Limb (tissue), 2 donors: Measurements from ENCODE around the gene HERPUD2.
"Not testable (repeated sequence)": the region's sequence is repeated elsewhere in the genome, so short reads cannot be mapped to it uniquely, and the experiment has no call there.

Experiments
- DNase-seq, 2 donors: peaks; one replicate each; pipeline ENCODE4 v3.0.0-alpha.2; 2016; ENCODE audit errors: extremely low spot score in 2 of 2

Gene HERPUD2

DNA sequence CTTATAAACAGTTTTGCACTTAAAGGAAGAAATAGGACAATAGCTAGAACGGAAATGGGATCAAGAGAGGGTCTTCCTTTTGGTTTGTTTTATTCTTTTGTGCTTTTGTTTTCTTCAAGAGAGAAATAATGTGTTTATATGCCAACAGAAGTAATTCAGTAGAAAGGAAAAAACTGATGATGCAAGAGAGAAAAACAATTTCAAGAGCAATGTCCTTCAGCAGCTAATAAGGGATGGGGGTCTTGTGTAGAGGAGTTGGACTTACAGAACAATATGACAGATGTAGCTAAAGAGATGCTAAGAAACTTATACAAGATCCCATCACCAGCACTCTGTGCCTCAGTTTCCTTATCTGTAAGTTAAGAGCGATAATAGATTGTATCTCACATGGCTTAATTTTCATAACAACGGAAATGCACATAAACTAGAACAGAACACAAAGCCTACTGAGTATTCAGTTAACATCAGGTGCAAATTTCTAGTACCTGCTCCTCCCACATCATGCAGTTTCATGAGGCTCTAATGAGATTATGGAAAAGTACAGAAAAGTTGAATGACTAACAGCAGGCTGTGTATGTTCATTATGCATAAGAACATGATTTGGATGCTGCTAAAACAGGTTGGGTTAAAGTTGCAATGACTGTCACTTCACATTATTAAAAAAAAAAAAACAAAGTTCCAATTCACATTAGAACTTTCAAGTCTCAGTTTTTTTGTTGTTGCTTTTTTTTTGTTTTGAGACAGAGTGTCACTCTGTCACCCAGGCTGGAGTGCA lies 17.2 kb downstream of the HERPUD2 start:
- DNase-seq, result no peak

DNA sequence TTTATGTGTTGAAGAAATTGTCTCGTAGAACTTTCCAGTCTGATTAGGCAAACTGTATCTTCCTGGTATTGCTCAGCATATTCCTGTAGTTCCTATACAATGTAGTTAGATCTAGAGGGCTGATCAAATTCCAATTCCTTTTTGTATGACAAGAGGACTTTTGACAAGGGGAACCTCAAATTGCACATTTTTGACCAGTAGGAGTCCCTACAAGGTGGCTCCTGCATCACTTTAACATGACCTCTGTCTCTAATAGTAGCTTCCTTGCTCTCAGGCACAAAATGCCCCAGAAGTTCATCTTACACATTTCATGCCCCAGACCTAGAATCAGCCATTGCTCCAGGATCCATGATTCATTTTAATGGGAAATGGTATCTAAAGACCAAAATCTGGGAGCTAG lies 18.7 kb downstream of the HERPUD2 start:
- DNase-seq, result no peak

DNA sequence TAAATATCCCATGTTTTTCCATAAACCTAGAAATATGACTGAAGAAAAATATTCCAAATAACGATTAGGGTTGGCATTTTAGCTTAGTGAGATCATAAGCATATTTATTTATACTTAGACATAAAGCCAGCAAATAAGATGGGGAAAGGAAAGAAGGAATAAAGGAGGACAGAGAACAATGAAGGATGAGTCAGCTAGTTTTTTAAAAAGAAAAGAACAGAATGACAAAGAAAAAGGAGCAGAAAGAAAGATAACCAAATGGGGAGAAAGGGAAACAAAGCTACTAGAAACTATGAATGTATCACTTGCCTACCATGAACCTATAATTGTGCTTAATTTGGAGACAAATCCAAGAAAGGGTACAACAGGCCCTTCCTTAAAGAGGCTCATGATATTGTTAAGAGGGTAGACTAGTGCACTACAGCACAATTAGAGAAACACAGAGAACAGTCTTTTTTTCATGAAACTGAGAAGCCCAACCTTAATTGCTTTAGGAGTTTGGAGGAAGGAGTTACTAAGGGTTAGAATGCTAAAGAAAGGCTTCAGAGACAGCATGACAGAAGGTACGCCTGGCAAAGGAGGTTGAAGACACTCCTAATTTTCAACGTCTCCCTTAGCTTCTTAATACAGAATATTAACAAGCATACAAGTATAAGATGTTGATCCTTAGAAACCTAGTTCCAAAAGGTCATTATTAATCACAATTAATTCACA lies 23.9 kb downstream of the HERPUD2 start:
- DNase-seq, result no peak

DNA sequence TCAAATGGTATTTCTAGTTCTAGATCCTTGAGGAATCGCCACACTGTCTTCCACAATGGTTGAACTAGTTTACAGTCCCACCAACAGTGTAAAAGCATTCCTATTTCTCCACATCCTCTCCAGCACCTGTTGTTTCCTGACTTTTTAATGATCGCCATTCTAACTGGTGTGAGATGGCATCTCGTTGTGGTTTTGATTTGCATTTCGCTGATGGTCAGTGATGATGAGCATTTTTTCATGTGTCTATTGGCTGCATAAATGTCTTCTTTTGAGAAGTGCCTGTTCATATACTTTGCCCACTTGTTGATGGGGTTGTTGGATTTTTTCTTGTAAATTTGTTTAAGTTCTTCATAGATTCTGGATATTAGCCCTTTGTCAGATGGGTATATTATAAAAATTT lies 34.5 kb downstream of the HERPUD2 start:
- not testable (repeated sequence) for DNase-seq

DNA sequence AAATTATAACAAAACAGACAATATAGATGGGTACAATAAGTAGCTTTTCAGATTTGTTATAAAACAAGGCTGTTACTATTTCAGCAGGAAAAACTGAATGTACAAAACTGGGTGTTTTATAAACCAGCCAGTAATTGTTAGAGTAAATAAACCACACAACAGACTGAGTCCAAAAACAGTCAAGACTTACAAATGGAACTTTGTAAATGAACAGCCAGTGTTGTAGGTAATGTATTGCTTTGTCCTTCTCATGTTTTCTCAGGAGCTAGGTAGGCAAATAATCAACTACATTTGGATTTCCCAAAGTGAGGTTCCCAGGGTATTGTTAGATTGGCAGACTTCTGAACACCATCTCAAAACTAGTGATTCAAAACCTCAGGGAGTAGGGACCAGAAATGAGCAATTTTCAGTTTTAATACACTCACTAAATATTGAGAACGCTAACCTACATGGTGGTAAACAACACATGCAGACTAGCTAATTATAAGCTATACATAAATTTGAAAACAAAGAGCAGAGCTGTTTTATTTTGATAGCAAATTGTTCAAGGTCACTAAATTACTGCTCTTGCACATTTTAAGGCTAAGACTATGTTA lies 36.2 kb downstream of the HERPUD2 start:
- DNase-seq, result no peak

DNA sequence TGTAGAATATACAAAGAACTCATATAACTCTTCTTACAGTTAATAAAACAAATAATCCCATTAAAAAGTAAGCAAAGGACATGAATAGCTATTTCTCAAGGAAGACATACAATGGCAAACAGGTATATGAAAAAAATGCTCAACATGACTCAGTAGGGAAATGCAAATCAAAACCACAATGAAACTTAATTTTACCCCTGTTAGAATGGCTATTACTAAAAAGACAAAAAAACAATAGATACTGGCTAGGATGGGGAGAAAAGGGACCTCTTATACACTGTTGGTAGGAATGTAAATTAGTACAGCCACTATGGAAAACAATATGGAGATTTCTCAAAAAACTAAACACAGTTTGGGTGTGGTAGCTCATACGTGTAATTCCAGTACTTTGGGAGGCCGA lies 37.8 kb downstream of the HERPUD2 start:
- DNase-seq, result no peak

DNA sequence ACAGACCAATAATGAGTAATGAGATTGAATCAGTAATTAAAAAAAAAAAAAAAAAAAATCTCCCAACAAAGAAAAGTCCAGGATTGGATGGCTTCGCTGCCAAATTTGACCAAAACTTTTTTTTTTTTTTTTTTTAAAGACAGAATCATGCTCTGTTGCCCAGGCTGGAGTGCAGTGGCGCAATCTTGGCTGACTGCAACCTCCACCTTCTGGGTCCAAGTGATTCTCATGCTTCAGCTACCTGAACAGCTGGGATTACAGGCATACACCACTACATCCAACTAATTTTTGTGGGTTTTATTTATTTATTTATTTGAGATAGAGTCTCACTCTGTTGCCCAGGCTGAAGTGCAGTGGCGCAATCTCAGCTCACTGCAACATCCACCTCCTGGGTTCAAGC lies 40.4 kb downstream of the HERPUD2 start:
- DNase-seq, result not testable (repeated sequence)

DNA sequence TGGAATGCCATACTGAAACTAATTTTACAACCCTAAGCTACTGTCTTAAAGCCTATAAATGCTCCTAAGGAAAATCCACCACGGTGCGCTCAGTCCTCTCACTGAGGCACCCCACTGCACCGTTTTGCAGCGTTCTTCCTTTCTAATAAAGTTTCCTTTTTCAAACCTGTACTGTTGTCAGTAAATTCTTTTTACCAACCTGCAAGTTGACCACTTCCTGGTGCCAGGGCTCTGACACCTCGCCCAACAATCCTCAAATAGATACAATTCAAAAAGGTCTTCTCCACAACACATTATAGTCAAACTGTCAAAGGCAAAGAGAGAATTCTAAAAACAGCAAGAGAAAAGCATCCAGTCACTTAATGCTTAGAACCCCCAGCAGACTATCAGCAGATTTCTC lies 42.8 kb downstream of the HERPUD2 start:
- no peak for DNase-seq

DNA sequence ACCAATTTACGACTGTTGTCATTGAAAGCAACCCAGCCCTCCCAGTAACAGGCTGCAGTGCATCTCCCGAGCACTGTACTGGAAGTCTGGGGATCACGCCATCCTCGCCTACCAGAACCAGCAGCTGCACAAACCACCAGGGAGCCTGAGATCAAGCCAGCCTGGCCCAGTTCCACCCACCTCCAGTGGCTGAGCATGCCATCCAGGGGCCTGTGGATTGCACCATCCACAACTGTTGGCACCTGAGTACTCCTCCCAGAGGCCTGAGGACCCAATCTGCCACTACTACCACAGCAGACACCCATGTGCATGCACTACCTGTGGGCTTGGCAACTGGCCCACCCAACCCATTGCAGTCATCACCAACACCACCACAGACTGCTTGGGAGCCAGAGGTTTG lies 44.2 kb downstream of the HERPUD2 start:
- no peak for DNase-seq

DNA sequence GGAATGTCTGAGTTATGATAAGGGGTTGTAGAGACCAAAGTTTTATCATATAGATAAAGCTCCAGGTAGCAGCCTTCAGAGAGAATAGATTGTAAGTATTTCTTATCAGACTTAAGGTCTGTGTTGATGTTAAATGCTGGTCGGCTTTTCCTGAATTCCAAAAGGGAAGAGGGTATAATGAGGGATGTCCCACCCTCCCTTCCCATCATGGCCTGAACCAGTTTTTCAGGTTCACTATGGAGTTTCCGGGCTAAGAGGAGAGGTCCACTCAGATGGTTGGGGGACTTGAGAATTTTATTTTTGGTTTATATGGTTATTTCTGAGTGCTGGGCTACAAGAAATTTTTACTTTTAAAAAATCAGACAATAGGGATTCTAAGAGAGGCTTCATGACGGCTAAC lies 45.2 kb downstream of the HERPUD2 start:
- no peak for DNase-seq

DNA sequence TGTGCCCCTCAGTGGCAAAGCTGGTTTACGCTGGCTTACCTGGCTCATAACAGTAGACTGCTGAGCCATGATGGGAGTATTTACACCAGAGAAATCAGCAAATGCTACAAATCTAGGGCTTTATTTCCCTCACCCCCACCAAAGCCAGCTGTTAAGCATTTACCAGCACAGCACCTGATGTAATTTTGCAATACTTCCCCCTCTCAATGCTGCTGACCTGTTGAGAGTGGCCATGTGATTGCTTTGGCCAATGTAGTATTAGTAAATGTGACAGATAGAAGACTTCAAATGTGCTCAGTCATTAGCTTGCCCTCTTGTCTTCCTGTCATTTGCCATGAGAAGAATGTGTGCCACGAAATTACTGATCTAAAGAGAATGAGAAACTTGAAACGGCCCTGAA lies 46.6 kb downstream of the HERPUD2 start:
- DNase-seq, result no peak

DNA sequence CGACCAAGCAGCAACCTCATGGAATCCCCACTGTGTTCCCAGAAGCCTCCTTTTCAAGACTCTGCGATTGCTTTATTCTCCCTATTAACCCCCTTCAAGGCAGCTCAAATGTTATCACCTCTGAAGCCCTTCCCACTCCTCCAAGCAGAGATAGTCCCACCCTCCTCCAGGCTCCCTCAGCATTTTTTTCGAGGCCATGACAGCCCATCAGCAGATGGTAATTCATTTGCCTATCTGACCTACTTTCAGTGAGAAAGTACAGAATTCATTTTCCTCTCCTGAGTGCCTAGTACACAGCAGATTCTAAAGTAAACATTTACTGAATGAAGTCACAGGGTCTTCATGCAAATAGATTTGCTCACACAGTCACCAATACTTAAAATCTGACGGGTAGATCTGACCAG lies 47.8 kb downstream of the HERPUD2 start:
- DNase-seq, result peak in 1 of 2 donors; percentile 11

DNA sequence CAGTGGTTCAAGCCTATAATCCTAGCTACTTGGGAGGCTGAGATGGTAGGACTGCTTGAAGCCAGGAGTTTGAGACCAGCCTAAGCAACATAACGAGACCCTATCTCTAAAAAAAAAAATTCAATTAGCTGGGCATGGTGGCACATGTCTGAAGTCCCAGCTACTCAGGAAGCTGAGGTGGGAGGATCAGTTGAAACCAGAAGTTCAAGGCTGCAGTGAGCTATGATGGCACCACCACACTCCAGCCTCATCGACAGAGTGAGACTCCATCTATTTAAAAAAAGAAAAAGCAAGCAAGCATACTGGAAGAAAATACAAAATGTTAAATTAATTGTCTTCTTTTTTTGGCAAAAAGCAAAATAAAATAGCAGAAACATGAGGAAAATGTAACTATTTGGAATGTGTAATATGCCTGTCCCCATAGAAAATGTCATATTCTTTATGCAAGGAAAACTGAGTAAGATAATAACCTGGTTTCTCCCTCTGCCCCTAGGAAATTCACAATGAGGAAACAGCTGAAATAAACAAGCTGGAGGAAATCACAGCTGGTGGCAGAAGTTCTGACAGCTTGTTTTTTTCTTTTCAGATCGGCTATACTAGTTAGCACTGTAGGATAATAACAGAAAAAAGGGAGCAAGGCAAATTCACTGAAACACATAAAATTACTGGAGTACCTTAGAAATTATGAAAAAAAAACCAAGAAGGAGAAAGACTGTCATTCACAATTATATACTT lies 48.5 kb downstream of the HERPUD2 start:
- DNase-seq, result peak in 1 of 2 donors; percentile 19

DNA sequence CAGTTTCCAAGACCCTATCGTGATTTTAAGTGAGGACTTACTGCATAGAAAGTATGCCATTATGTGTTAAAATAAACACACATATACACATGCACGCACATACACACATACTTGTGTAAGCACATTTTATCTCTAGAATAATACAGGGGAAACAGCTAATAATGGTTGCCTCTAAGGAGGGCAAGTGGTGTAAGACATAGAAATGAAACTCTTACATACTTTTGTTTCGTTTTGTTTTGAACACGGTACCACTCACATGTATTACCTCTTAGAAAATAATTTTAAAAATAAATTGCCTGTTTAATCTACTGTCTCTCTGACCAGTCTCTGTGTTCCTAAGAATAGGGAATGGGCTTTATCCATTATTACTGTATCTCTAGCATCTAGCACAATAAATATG lies 49.2 kb downstream of the HERPUD2 start:
- DNase-seq, result no peak

DNA sequence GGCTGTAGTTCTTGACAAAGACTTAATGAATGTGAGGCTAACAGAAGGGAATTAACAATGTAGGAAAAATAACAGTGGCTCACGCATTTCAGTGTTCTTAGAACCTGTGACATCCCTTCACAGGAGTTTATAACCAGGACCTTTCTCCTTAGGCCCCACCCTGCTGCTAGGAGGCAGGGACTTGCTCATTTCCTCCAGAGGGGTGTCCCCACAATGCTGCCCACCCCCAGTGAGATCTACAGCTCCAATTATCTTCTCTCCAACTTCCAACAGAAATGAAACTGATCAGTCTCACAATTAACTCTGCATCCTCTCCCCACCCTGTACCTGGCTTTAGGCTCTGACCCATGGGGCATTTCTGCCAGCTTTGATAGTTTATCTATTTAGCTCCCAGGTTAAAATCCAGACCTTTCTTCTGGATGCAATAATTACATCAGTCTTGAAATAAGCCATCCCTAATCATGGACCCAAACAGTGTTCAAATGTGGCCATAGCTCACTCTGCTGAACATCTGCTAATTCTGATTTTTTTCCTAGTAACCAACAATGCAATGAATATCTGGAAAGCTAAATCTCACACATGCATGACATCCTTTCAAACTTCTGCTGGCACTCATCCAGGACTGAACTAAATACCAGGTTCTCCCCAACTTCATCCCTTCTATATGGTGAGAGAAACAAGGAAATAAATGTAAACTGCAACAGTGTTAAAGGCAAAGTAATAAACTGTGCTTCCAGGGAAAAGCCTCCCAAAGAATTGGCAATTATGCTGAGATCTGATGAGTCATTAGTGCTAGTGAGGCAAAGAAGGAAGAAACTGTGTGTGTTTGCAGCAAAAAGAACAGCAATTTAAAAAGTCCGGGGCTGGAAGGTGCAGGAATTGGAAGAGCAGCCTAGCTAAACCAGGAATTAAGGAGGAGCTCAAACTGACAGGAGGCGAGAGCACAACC lies 64.6 kb downstream of the HERPUD2 start:
- DNase-seq, result no peak

DNA sequence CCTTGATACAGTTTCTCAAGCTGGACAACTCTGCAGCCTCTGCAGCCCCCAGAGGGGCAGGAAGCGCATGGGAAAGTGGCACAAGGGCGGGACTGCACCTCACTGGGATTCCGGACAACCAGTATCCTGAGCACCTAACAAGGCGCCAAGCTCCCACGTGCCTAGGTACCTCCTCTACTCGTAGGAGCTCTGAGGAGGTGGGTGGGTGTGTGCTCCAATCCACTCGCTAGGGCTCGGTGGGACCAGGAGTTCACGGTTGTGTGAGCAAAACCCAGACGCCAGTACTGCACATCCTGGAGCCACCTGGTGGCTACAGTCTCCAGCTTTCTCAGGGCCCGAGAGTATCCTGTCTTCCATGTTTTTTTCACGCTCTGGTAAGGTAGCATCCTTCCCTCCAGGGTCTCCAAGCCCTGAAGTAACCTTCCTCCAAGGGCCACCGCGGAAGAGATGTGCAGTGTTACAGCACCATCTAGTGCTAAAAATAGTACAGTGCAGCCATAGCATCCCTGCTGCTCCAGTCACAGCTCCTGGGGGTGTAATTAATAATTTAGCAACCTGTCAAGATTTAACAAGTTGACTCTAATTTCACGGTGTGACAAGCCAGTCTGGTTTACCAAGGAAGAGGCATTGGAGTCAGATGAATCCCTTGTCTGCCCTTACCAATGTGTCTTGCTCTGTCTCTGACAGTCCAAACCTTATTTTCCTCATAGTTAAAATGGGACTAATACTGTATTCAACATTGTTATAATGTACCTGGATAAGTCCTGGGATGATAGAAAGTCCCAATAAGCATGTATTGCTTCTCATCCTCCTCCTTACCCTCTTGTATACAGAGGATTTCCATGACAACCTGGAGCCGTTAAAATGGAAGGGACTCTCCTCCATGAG lies 70.4 kb downstream of the HERPUD2 start:
- peak; percentile 33 to 61 for DNase-seq

DNA sequence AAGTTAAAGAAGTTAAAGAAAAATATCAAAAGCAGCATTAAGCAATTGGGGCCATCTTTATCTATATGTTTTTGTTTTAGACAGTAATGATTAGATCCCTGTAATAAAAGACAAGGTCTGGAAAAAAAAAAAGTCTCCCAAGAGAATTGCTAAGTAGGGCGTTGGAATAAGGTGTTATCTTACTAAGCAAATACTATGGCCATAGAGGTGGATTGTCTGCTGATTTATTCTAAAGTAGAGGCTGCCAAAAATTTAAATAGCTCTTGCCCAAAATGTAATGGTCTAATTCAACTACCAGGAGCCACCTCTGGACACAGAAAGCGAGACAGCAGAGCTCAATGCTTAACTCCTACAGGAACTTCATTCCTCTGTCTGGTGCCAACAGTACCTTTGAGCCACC lies 71.6 kb downstream of the HERPUD2 start:
- DNase-seq, result no peak

DNA sequence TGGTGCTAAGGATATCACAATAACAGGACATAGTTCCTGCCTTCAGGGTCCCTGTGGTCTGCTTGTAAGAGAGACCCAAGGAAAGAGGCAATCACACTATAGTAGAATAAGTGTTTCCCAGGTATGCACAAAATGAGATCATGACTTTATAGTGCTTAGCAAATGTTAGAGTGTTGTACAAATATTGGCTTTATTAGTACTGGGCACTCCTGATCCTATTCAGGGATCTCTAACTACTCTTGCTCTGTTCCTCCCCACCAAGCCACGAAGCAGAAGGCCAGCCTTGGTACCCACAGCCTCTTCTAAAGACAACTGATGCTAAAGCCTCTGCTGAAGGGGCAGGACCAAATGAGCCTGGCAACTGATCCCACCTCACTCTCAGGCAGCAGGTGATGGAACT lies 75.1 kb downstream of the HERPUD2 start:
- no peak for DNase-seq

DNA sequence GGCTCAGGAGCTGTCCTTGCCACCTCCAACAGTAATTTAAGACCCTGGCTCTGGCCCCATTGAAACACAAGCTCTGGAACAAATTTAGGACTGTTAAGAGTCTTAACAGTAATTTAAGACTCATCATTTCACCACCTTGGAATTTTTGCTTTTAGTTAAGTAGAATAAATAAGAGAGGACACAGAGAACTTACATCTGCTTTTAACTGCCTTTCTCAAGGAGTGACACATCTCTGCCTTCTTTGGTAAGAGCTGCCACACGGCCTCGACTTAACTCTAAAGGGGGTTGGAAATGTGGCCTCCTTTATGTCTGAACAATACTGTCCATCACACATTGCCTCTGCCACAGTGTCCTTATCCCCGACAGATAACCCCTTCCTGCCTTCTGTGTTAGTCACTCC lies 77.9 kb downstream of the HERPUD2 start:
- no peak for DNase-seq

DNA sequence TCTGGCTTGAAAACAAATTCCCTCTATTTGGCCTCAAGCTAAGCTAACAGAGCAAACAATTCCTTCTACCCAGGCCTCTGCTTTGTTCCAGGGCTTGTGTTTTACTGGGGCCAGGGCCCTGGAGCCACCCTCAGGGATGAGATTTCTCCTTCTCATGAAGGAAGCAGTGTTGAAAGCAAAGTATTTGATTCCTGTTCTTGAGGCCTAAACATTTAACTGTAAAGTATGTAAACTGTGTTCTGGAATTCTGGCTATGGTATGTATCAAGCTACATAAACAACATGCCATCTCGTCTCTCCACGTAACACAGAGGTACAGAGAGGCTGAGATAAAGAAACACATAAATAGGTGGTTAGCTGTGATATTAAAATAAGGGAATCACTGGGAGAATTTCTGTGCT lies 81.8 kb downstream of the HERPUD2 start:
- no peak for DNase-seq
